T-helper 17 cell (primary cell): Measurements from ENCODE around the gene NXNL2. TPM values are rescaled to one million over a fixed set of nuclear protein-coding genes. Genes with fewer than 3 reads are reported as not detected.

Experiments
- ATAC-seq: fragments of 150-1000 bp; cut with Tn5 transposase; 2 replicates; pipeline ENCODE4 v1.10.0; 2021; ENCODE audit warnings: mild to moderate bottlenecking, moderate library complexity
- DNase-seq, 3 donors: peaks; one replicate each; pipeline versions ENCODE4 v3.0.0 to v3.0.0-alpha.2; 2020 to 2021
- H3K9me3 ChIP-seq: one replicate; pipeline ENCODE4 v1.7.0; 2013; ENCODE audit warnings: low read length, mild to moderate bottlenecking; ENCODE audit not compliant: control insufficient read depth, poor library complexity, severe bottlenecking
- H3K27ac Mint-ChIP-seq: one replicate; pipeline ENCODE4 v1.8.0; 2022; ENCODE audit warnings: mild to moderate bottlenecking, moderate library complexity, mixed read lengths
- H3K27me3 Mint-ChIP-seq: one replicate; pipeline ENCODE4 v1.8.0; 2022; ENCODE audit warnings: mixed read lengths
- H3K36me3 Mint-ChIP-seq: one replicate; pipeline ENCODE4 v1.8.0; 2022; ENCODE audit warnings: low read depth, mixed read lengths
- H3K4me1 Mint-ChIP-seq: one replicate; pipeline ENCODE4 v1.8.0; 2022; ENCODE audit warnings: mild to moderate bottlenecking, mixed read lengths
- H3K4me3 Mint-ChIP-seq: one replicate; pipeline ENCODE4 v1.8.0; 2022; ENCODE audit warnings: mild to moderate bottlenecking, moderate library complexity, mixed read lengths
- total RNA-seq, 4 donors: library from RNA in 2 of 4; stranded (reverse) in 2 of 4; gene quantifications; one replicate each; pipeline ENCODE4 v1.2.3 and lab custom pipeline; 2022 to 2026

The NXNL2 gene
- total RNA-seq: not detected
- total RNA-seq (lab: John Stamatoyannopoulos, UW): 0 reads per million in 2 donors

GRCh38 chr9:88534456-88535225, at the start of gene NXNL2:
Gene NXNL2, plus strand, starts transcription at chr9:88535178. Its CDS starts 257 bp downstream, at chr9:88535435.
- peak; percentile 66 for ATAC-seq
- no peaks in the 10 kb centered on the region for H3K36me3 Mint-ChIP-seq
- peaks cover 45% of the 10 kb centered on the region for H3K27me3 Mint-ChIP-seq
- DNase-seq: peak in 1 of 3 donors; percentile 18
- no peak within 1 kb of the TSS for H3K27ac Mint-ChIP-seq
- peaks cover 12% of the 10 kb centered on the region for H3K4me1 Mint-ChIP-seq
- no peaks in the 10 kb centered on the region for H3K9me3 ChIP-seq
- peak within 1 kb of the TSS; percentile 81 for H3K4me3 Mint-ChIP-seq

GRCh38 chr9:88488166-88488565, 46.8 kb upstream of the NXNL2 start:
- no peak for ATAC-seq
- H3K36me3 Mint-ChIP-seq: no peaks in the 10 kb centered on the region
- DNase-seq: no peak
- no peaks in the 10 kb centered on the region for H3K4me1 Mint-ChIP-seq
- H3K9me3 ChIP-seq: no peaks in the 10 kb centered on the region
- no peak overlapping the region for H3K27ac Mint-ChIP-seq
- H3K4me3 Mint-ChIP-seq: no peak overlapping the region
- no peaks in the 10 kb centered on the region for H3K27me3 Mint-ChIP-seq

- Mint-ChIP-seq H3K4me1 (no peaks in the 10 kb centered on the region), H3K36me3 (no peaks in the 10 kb centered on the region), H3K27me3 (no peaks in the 10 kb centered on the region), H3K4me3 (no peak overlapping the region), H3K27ac (no peak overlapping the region)
- H3K9me3 ChIP-seq: no peaks in the 10 kb centered on the region
- DNase-seq (no peak), ATAC-seq (no peak)
Measured at GRCh38 chr9:88494983-88495721, 39.8 kb upstream of the NXNL2 start.

GRCh38 chr9:88497224-88497623, 37.8 kb upstream of the NXNL2 start:
- Mint-ChIP-seq H3K4me1 (no peaks in the 10 kb centered on the region), H3K27me3 (no peaks in the 10 kb centered on the region), H3K4me3 (no peak overlapping the region), H3K27ac (no peak overlapping the region), H3K36me3 (no peaks in the 10 kb centered on the region)
- DNase-seq: no peak
- no peak for ATAC-seq
- H3K9me3 ChIP-seq: no peaks in the 10 kb centered on the region

GRCh38 chr9:88498880-88499279, 36.1 kb upstream of the NXNL2 start:
- no peaks in the 10 kb centered on the region for H3K9me3 ChIP-seq
- DNase-seq (no peak), ATAC-seq (no peak)
- no peak overlapping the region for H3K4me3 Mint-ChIP-seq
- H3K36me3 Mint-ChIP-seq: no peaks in the 10 kb centered on the region
- H3K4me1 Mint-ChIP-seq: no peaks in the 10 kb centered on the region
- no peaks in the 10 kb centered on the region for H3K27me3 Mint-ChIP-seq
- H3K27ac Mint-ChIP-seq: no peak overlapping the region

- Mint-ChIP-seq H3K27ac (no peak overlapping the region), H3K4me3 (no peak overlapping the region), H3K27me3 (peaks cover 6% of the 10 kb centered on the region), H3K36me3 (peaks cover 2% of the 10 kb centered on the region), H3K4me1 (peaks cover 4% of the 10 kb centered on the region)
- ATAC-seq: no peak
- DNase-seq: no peak
- no peaks in the 10 kb centered on the region for H3K9me3 ChIP-seq
Measured at GRCh38 chr9:88501086-88501485, 33.9 kb upstream of the NXNL2 start.

- no peaks in the 10 kb centered on the region for H3K9me3 ChIP-seq
- ATAC-seq (no peak), DNase-seq (no peak)
- H3K27ac Mint-ChIP-seq: no peak overlapping the region
- H3K4me3 Mint-ChIP-seq: no peak overlapping the region
- H3K4me1 Mint-ChIP-seq: peaks cover 4% of the 10 kb centered on the region
- peaks cover 2% of the 10 kb centered on the region for H3K36me3 Mint-ChIP-seq
- H3K27me3 Mint-ChIP-seq: peaks cover 7% of the 10 kb centered on the region
Measured at GRCh38 chr9:88502552-88503034, 32.4 kb upstream of the NXNL2 start.

GRCh38 chr9:88503081-88503844, 31.7 kb upstream of the NXNL2 start:
- DNase-seq (no peak), ATAC-seq (no peak)
- H3K27me3 Mint-ChIP-seq: peaks cover 7% of the 10 kb centered on the region
- peaks cover 2% of the 10 kb centered on the region for H3K36me3 Mint-ChIP-seq
- peaks cover 4% of the 10 kb centered on the region for H3K4me1 Mint-ChIP-seq
- H3K27ac Mint-ChIP-seq: no peak overlapping the region
- H3K4me3 Mint-ChIP-seq: no peak overlapping the region
- H3K9me3 ChIP-seq: no peaks in the 10 kb centered on the region

GRCh38 chr9:88503845-88504764, 30.9 kb upstream of the NXNL2 start:
- Mint-ChIP-seq H3K27me3 (peaks cover 12% of the 10 kb centered on the region), H3K36me3 (peaks cover 2% of the 10 kb centered on the region), H3K4me3 (no peak overlapping the region), H3K4me1 (peaks cover 4% of the 10 kb centered on the region), H3K27ac (no peak overlapping the region)
- no peaks in the 10 kb centered on the region for H3K9me3 ChIP-seq
- ATAC-seq (no peak), DNase-seq (no peak)

GRCh38 chr9:88508326-88508725, 26.7 kb upstream of the NXNL2 start:
- Mint-ChIP-seq H3K27ac (no peak overlapping the region), H3K27me3 (peaks cover 18% of the 10 kb centered on the region), H3K4me3 (no peak overlapping the region), H3K4me1 (peaks cover 4% of the 10 kb centered on the region), H3K36me3 (peaks cover 2% of the 10 kb centered on the region)
- no peaks in the 10 kb centered on the region for H3K9me3 ChIP-seq
- no peak for DNase-seq
- ATAC-seq: no peak

GRCh38 chr9:88511906-88512305, 23.1 kb upstream of the NXNL2 start:
- Mint-ChIP-seq H3K27ac (no peak overlapping the region), H3K4me3 (no peak overlapping the region), H3K36me3 (no peaks in the 10 kb centered on the region), H3K27me3 (peaks cover 11% of the 10 kb centered on the region), H3K4me1 (no peaks in the 10 kb centered on the region)
- ATAC-seq (no peak), DNase-seq (no peak)
- no peaks in the 10 kb centered on the region for H3K9me3 ChIP-seq

- ATAC-seq: no peak
- Mint-ChIP-seq H3K27ac (no peak overlapping the region), H3K36me3 (no peaks in the 10 kb centered on the region), H3K27me3 (peaks cover 6% of the 10 kb centered on the region), H3K4me3 (no peak overlapping the region), H3K4me1 (no peaks in the 10 kb centered on the region)
- no peak for DNase-seq
- H3K9me3 ChIP-seq: no peaks in the 10 kb centered on the region
Measured at GRCh38 chr9:88514247-88514646, 20.7 kb upstream of the NXNL2 start.
